ENCODE measurements around the gene LCE3B.

LCE3B gene

DNA sequence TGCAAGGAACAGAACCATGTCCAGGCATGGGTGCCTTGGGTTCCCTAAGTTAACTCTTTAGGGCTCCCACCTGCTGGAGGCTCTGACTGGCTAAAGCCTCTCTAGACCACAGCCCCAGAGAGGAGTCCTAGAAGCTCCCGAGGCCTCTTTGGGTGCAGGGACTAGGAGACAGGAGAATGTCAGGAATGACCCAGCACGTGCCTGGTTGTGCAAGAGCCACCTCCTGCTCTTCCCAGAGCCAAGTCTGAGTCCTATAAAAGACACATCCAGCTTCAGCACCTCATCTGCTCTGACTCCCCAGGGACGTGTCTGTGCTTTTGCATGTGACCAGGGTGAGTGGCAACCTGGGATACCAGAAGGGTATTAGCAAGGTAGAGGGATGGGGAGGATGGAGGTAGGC is 49.5 kb downstream of the LCE3B start, which contains the start of gene LCE2D:
Gene LCE2D (plus strand): TSS at position 283 of the 400 bp plus-strand sequence. CDS start 726 bp downstream, outside the sequence.
- DNase-seq: no peak

Measured in islet precursor cell (in vitro differentiated cells).